Liver (tissue), 9 donors: ENCODE results near the gene NET1. TPM values are rescaled to one million over a fixed set of nuclear protein-coding genes. Genes with fewer than 3 reads are reported as not detected.

ENCODE experiments used
- DNase-seq: peaks from one replicate; pipeline ENCODE4 v3.0.0-alpha.2; 2017; ENCODE audit warnings: low spot score
- H3K27ac ChIP-seq, 2 donors: one replicate each; pipeline ENCODE4 v1.7.0; 2013; ENCODE audit warnings: inconsistent platforms in 2 of 2, low read length in 2 of 2, control low read depth in 1 of 2, low read depth in 1 of 2, mild to moderate bottlenecking in 1 of 2
- H3K27me3 ChIP-seq, 4 donors: one replicate each; pipeline versions ENCODE4 v1.6.1 to v1.7.0; 2013; ENCODE audit warnings: low read length in 3 of 4, inconsistent platforms in 1 of 4, mild to moderate bottlenecking in 1 of 4, moderate library complexity in 1 of 4; ENCODE audit not compliant: control insufficient read depth in 4 of 4, insufficient read depth in 4 of 4
- H3K36me3 ChIP-seq, 4 donors: one replicate each; pipeline versions ENCODE4 v1.6.1 to v1.7.0; 2013; ENCODE audit warnings: low read length in 3 of 4, mild to moderate bottlenecking in 3 of 4, low read depth in 1 of 4, moderate library complexity in 1 of 4; ENCODE audit not compliant: control insufficient read depth in 4 of 4, insufficient read depth in 3 of 4
- H3K4me1 ChIP-seq, 4 donors: one replicate each; pipeline versions ENCODE4 v1.6.1 to v1.7.0; 2013; ENCODE audit warnings: low read length in 3 of 4, mild to moderate bottlenecking in 3 of 4, moderate library complexity in 1 of 4; ENCODE audit not compliant: control insufficient read depth in 4 of 4, insufficient read depth in 4 of 4
- H3K4me3 ChIP-seq, 3 donors: one replicate each; pipeline versions ENCODE4 v1.6.1 to v1.7.0; 2013; ENCODE audit warnings: low read length in 3 of 3, control low read depth in 1 of 3, low read depth in 1 of 3, mild to moderate bottlenecking in 1 of 3
- H3K9ac ChIP-seq, 2 donors: one replicate each; pipeline ENCODE4 v1.7.0; 2013; ENCODE audit warnings: low read length in 2 of 2, mild to moderate bottlenecking in 2 of 2, moderate library complexity in 2 of 2, control low read depth in 1 of 2, low read depth in 1 of 2
- H3K9me3 ChIP-seq, 4 donors: one replicate each; pipeline versions ENCODE4 v1.6.1 to v1.7.0; 2013; ENCODE audit warnings: low read length in 3 of 4; ENCODE audit not compliant: control insufficient read depth in 4 of 4
- ATF3 ChIP-seq: IDR thresholded peaks from 2 replicates; pipeline ENCODE4 v1.6.1; 2016; ENCODE audit warnings: antibody characterized with exemption
- FOXA1 ChIP-seq: IDR thresholded peaks from 2 replicates; pipeline ENCODE4 v1.6.1; 2016; ENCODE audit warnings: antibody characterized with exemption
- FOXA2 ChIP-seq: IDR thresholded peaks from 2 replicates; pipeline ENCODE4 v1.6.1; 2016; ENCODE audit warnings: antibody characterized with exemption
- GABPA ChIP-seq, 2 donors: IDR thresholded peaks in 1 of 2; conservative IDR thresholded peaks in 1 of 2; 2 replicates each; pipeline ENCODE4 v1.6.1; 2016; ENCODE audit warnings: antibody characterized with exemption in 2 of 2, mild to moderate bottlenecking in 1 of 2, moderate library complexity in 1 of 2
- HNF4A ChIP-seq, 2 donors: conservative IDR thresholded peaks; 2 replicates each; pipeline ENCODE4 v1.6.1; 2016; ENCODE audit warnings: antibody characterized with exemption in 2 of 2, mild to moderate bottlenecking in 2 of 2
- HNF4G ChIP-seq: IDR thresholded peaks from 2 replicates; pipeline ENCODE4 v1.6.1; 2016; ENCODE audit warnings: antibody characterized with exemption
- JUND ChIP-seq, 2 donors: IDR thresholded peaks; 2 replicates each; pipeline ENCODE4 v1.6.1; 2016; ENCODE audit warnings: antibody characterized with exemption in 2 of 2
- MAX ChIP-seq: IDR thresholded peaks from 2 replicates; pipeline ENCODE4 v1.6.1; 2016; ENCODE audit warnings: antibody characterized with exemption
- NR2F2 ChIP-seq: IDR thresholded peaks from 2 replicates; pipeline ENCODE4 v1.6.1; 2016; ENCODE audit warnings: antibody characterized with exemption
- RAD21 ChIP-seq, 2 donors: IDR thresholded peaks; 2 replicates each; pipeline ENCODE4 v1.6.1; 2016; ENCODE audit warnings: antibody characterized with exemption in 2 of 2, mild to moderate bottlenecking in 2 of 2
- REST ChIP-seq: IDR thresholded peaks from 2 replicates; pipeline ENCODE4 v1.6.1; 2016; ENCODE audit warnings: antibody characterized with exemption, mild to moderate bottlenecking
- RXRA ChIP-seq, 2 donors: IDR thresholded peaks; 2 replicates each; pipeline ENCODE4 v1.6.1; 2017 to 2018; ENCODE audit warnings: antibody characterized with exemption in 2 of 2, mild to moderate bottlenecking in 1 of 2
- SP1 ChIP-seq: IDR thresholded peaks from 2 replicates; pipeline ENCODE4 v1.6.1; 2018; ENCODE audit warnings: antibody characterized with exemption, mild to moderate bottlenecking
- TAF1 ChIP-seq: conservative IDR thresholded peaks from 2 replicates; pipeline ENCODE4 v1.6.1; 2016; ENCODE audit warnings: antibody characterized with exemption, mild to moderate bottlenecking
- YY1 ChIP-seq: IDR thresholded peaks from 2 replicates; pipeline ENCODE4 v1.6.1; 2016; ENCODE audit warnings: antibody characterized with exemption, mild to moderate bottlenecking
- WGBS: extraction: QIAGEN DNeasy Blood & Tissue Kit; methylation state at CpG from one replicate; pipeline ENCODE4 v1.1.7; 2013; 5-methylcytosine and 5-hydroxymethylcytosine counted together
- polyA plus RNA-seq, 2 donors: library from polyadenylated mRNA; stranded (reverse) in 1 of 2; unstranded in 1 of 2; fragments of 200-250 nt in 1 of 2; fragments of >200 nt in 1 of 2; fragmentation: Nextera tagmentation in 1 of 2; extraction: Ambion mirVana in 1 of 2; gene quantifications; one replicate each; pipeline versions ENCODE4 v1.2.1 to v1.2.3, GENCODE V29; 2013 to 2015
- total RNA-seq, 2 donors: library from RNA; depleted of rRNA; stranded (reverse); fragments of >200 nt; gene quantifications; one replicate each; pipeline ENCODE4 v1.2.3, GENCODE V29; 2014
- donor health status: healthy.
- donor health status: healthy.
- donor health status: healthy.
- donor health status: healthy.
- donor health status: healthy.

NET1 gene
- total and polyA plus RNA-seq, 4 donors = 16.2 to 38.6 (median 25.6) TPM

GRCh38 chr10:5399332-5399731 lies 13.0 kb upstream of the NET1 start:
- Histone ChIP-seq H3K27me3 (no peaks in the 10 kb centered on the region), H3K9me3 (no peaks in the 10 kb centered on the region), H3K4me3 (no peak overlapping the region), H3K36me3 (no peaks in the 10 kb centered on the region), H3K4me1 (no peaks in the 10 kb centered on the region), H3K27ac (no peak overlapping the region), H3K9ac (no peak overlapping the region)
- TF ChIP-seq REST = no peak
- TF ChIP-seq RXRA (IDR thresholded peaks at IDR 0.05) = no peak
- TF ChIP-seq FOXA2 = no peak
- no peak for TF ChIP-seq YY1
- TF ChIP-seq JUND (IDR thresholded peaks at IDR 0.05) = no peak
- no peak for TF ChIP-seq HNF4G
- no peak for TF ChIP-seq SP1
- TF ChIP-seq TAF1 = no peak
- no peak for TF ChIP-seq GABPA (IDR thresholded peaks at IDR 0.05 in 1 of 2, conservative IDR thresholded peaks at IDR 0.05 in 1 of 2)
- TF ChIP-seq HNF4A (conservative IDR thresholded peaks at IDR 0.05) = no peak
- no peak for TF ChIP-seq FOXA1
- 80% methylated on average over 6 of the region's 6 CpGs for WGBS
- no peak for DNase-seq

GRCh38 chr10:5400468-5401240 lies 11.7 kb upstream of the NET1 start:
- DNase-seq = no peak
- H3K4me1 ChIP-seq = no peaks in the 10 kb centered on the region
- TF ChIP-seq FOXA1 (no peak), RAD21 (IDR thresholded peaks at IDR 0.05) (no peak), GABPA (IDR thresholded peaks at IDR 0.05 in 1 of 2, conservative IDR thresholded peaks at IDR 0.05 in 1 of 2) (no peak), SP1 (no peak), NR2F2 (no peak), ATF3 (no peak), REST (no peak), MAX (no peak), TAF1 (no peak)
- no peak overlapping the region for H3K4me3 ChIP-seq
- H3K27ac ChIP-seq = no peak overlapping the region
- no peaks in the 10 kb centered on the region for H3K36me3 ChIP-seq
- no peaks in the 10 kb centered on the region for H3K9me3 ChIP-seq
- H3K27me3 ChIP-seq = no peaks in the 10 kb centered on the region
- WGBS = 91% methylated on average over 9 of the region's 9 CpGs
- no peak overlapping the region for H3K9ac ChIP-seq
